OCI-M1 (cell line): ENCODE data around the gene TAGAP.
"Not testable (repeated sequence)": the region's sequence is repeated elsewhere in the genome, so short reads cannot be mapped to it uniquely, and the experiment has no call there.

Experiments
- DNase-seq: peaks from one replicate; lab custom pipeline; 2025; lab: John Stamatoyannopoulos, UW

The TAGAP gene

DNA sequence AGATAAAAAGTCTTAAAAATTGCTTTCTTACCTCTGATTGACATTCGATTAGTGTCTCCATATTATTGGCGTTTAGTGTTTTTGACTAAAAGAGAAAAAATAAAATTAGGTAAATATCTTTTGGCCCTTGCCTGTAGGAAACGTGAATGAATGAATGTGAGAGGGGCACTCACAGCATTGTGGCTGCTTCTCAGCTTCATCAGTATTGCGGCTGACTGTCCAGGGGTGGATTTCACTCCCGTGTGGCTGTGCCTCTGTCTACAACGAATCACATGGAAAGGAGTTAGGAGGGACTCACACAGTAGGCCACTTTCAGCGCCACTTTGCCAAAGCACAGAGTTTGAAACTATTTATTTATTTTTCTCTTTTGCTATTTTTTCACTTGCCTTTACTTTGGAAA is 844 bp downstream of the TAGAP start:
- DNase-seq: peak; percentile 63

DNA sequence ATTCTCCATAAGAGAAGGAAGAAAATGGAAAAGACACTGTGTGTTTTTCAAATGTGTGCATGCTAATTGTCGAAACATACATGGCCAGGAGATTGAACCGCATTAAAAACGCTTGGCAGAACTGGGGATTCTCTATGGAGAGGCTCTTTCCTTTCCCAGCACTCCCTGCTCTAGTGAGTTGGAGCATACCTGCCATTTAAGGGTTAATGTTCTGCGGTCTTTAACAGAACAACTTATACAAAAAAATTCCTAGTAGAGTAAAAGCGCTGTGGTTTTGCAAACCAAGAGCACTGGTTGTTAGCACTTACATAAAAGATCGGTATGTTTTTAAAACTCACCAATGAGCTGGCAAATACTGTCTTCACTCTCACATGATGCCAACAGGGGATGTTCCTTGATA is 1.5 kb downstream of the TAGAP start:
- peak; percentile 83 for DNase-seq

DNA sequence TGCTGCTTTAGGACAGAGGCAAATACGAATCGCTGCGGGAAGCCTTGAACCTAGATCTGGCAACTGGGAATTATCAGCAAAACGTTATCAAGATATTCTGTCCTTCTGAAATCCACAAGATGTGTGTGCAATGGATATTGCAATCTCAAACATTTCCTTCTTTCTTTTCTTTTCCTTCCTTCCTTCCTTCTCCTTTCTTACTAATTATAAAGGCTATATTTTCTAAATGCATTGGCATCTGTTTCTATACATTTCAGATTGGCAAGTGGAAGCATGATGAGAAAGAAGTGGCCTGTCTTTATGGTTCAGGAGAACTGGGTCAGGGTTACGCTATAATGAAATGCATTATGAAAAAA is 2.0 kb downstream of the TAGAP start:
- no peak for DNase-seq

DNA sequence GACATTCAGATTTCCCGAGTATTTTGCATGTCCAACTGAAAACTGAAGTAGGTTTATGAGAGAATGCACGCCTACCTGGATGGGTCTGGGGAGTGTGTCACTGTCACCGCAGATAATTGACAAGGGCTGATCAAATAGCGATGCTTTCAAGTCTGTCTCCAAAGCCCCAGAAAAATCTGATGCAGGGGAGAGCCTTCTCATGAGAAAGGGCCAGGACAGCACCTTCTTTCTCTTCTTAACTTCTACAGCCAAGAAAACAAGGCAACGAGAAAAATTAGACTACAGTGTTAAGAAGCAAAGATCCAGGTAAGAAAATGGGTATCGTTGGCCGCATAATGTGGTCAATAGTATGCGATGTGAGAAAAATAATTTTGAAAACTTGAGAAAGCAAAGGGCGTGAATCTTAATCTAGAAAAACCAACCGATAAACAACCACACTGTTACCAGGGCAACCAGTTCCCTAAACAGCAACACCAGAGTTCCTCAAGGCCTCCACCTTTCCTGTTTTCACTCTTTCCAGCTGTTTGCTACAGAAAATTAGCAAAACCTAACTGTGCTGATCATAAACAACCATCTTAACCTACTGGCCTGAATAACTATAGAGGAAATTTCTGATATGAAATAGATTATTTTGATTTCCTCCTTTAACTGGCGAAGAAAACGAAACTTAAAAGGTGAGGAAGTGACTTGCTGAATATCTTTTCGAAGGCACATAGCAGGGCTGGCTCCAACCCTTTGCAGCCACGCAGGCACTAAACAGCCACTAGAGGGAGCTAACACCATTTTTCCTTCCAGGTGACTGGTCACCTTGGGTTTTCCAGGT is 2.6 kb downstream of the TAGAP start:
- peak; percentile 93 for DNase-seq

DNA sequence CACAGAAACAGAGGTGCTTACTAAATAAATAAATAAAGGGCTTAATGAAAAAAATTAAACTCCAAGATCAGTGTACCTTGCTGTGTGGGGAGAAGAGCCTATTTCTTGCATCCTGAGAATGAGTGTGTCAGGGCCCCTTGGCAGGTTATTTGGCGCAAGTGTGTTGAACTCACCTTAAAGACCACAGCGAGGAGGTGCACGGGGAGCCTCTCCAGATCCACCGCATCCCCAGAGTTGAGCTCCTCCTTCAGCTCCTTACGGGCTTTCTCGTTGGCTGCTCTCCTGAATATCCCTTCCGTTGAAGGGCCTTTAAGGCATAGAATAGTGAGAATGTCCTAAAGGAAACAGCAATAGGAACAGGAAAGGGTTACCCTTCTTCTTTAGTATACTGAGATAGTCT is 3.6 kb downstream of the TAGAP start:
- no peak for DNase-seq

DNA sequence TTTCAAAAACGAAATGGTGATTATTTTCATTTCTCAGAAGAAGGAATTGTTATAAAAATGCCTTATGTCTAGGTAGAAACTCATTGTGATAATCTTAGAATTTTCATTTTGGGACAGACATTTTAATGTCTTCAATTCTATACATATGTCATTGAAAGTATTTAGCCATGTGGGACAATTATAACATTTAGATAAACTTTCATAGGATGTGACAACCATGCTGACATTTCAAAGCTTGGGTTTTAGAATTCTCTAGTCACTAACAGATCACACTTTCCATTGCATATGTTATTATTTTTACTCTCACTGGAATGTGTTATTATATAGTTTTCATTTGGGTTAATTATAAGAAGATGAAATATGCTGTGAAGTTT is 4.9 kb downstream of the TAGAP start:
- DNase-seq: no peak

DNA sequence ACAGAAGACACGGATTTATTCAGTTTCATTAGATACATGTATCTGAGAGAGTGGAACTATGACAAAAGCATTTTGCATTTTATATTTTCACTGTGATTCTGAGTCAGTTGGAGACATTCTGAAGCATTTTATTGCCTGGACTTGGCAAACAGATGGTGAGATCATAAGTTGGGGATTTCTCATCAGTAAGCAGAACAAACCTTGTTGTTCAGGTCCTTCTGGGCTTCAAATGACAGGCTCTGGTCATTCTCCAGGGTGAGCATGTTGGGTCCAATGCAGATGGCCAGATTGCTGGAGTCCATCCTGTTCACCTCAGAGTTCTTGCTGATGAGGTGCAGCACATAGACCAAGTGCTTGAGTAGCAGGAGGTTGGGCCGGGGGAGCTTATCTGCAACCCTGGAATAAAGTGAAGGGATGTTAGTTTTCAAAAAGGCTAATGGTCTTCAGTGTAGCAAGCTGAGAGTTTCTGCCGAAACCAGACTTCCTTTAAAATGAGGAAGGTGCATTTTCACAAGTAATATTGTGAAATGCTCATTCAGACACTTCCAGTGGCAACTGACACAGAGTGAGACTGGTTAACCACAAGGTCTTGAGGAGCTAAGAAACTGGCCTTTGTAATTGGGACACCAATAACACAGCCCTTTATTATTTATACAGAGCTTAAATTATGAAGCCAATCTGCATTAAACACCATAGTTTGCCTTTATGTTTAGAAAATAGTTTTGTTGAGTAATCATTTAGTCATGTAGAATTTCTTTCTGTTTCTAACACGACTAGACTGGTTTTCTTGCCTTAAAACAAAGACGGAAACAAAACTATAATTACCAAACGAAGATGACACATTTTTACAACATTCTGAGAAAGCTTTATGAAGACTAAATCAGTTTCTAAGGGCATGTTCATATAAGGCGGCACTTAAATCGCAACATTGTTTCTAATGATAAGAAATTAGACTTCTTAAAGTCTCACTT is 5.6 kb downstream of the TAGAP start:
- DNase-seq: peak; percentile 90

DNA sequence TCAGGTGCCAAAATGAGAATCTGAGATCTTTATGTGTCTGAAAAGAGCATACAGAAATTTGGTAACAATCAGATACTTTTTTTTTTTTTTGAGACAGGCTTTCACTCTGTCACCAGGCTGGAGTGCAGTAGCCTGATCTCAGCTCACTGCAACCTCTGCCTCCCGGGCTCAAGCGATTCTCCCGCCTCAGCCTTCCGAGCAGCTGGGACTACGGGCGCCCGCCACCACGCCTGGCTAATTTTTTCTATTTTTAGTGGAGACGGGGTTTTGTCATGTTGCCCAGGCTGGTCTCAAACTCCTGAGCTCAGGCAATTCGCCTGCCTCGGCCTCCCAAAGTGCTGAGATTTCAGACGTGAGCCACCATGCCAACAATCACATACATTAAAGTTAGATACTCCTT is 6.5 kb downstream of the TAGAP start:
- DNase-seq: not testable (repeated sequence)

DNA sequence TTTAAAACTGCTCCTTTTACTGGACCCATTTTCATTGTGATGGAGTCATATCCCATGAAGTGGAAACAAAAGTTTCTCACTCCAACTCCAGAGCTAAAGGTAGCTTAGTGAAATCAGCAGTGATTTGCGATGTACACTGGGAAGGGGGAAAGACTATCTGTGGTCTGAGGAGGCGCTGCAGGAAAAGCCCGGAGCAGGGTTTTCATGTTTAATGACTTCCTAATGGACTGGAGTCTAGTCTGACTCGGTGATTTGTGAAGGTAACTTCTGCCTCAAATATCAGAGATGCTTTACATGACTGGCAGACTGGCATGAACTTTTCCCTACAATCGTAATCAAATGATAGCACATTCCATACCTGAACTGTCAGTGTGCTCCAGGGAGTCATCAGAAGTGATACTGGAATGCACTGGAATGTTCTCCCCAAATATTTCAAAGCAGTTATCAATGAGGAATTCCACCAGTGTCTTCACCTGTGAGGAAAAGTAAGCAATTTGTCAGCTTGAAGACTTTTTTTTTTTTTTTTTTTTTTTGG is 7.0 kb downstream of the TAGAP start:
- no peak for DNase-seq

DNA sequence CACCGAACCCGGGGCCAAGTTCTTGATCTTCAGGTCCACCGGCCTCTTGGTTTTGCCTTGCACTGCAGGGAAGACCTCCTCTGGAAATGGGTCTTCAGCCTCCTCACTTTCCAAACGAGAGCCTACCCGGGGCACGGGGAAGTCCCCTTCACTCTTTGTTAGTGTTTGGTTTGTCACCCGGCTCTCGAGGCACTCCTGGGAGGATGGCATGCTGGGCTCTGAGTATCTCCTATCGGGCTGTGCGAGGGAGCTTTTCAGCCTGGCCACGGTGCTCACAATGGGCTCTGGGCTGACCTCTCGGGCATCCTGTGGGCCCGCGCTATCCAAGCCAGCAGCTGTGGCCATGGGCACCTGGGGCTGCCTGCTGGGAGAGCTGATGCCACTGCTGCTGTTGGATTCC is 8.1 kb downstream of the TAGAP start:
- no peak for DNase-seq

DNA sequence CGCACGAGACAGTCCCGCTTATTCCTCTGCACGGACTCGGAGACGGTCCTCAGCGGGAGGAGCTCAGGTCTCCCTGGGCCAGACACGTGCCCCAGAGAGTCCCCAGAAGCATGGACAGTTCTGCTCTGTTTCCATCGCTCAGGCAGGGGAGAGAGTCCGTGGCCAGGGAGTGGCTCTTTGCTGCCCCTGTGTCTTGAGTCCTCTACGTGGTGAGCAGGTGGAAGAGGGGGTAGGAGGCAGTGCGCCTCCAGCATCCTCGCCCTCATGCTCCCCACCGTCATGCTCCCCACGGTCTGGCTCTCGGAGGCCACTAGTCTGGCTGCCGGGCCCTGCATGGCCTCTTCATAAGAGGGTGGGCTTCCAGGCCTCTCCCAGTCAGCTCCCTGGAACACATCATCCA is 8.9 kb downstream of the TAGAP start:
- no peak for DNase-seq

DNA sequence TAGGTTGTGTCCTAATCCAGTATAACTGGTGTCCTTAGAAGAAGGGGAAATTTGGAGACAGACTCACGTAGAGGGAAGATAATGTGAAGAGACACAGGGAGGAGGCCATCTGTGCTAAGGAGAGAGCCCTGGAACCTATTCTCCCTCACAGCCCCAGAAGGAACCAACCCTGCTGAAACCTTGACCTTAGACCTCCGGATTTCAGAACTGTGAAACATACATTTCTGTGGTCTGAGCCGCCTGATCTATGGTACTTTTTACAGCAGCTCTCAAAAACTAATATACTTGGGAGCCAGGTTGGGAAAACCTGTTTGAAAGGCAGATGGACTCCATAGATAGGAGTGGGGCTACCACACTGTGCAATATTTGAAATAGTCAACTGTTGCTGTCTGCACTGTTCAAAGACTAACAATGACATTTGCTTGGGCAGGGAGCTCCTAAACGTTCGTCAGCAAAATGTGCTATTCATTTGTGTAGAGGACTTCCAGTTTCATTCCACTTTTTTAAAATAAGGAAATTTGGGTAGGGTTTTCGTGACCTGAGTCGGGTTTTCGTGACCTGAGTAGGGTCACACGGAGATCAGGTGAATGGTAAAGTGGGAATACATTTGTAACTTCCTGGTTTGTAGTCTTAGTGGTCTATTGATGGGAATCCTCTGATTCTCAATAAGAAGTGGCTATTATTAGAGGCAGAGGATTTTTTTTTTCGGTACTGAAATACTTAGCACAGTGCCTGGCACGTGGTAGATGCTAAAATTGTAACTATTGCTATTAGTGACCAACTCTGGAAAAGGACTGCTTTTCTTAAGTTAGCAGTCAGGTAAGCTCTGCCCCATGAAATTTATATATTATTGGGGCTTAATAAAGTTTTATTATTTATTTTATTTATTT is 11.4 kb downstream of the TAGAP start:
- DNase-seq: no peak

DNA sequence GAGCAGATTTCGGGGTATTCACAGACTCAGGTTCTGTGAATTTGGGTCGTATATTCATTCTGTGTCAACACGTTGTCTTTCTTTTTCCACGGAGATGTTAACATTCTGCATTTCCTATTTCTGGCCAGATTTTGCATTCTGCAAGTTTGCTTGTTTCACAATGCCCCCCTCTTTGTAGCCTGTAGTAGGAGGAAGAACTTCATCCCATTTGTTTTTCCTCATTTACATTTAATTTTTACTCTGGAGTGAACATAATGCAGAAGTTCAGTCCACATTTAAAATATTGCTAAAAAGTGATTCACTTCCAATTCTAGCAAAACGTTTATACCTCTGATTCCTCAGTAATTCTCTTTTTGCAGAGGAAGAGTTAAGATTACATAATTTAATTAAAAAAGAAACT is 12.9 kb downstream of the TAGAP start:
- DNase-seq: no peak

DNA sequence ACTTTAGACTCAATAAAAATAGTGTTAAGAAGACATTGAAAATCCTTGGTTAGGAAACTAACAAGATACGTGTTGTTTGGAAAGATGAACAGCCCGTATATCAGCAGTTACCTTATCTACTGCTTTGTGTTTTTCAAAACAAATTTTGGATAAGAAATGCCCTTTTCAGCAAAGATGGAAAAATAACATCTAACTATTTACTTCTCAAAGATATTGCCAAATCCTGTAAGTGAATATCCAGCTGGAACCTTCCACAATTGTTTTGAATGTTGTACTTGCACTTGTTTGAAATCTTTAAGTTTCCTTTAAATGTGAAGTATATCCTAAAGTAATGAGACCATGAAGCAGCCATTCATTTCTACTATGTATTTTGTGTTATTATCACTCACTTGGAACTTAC is 14.6 kb downstream of the TAGAP start:
- DNase-seq: no peak

DNA sequence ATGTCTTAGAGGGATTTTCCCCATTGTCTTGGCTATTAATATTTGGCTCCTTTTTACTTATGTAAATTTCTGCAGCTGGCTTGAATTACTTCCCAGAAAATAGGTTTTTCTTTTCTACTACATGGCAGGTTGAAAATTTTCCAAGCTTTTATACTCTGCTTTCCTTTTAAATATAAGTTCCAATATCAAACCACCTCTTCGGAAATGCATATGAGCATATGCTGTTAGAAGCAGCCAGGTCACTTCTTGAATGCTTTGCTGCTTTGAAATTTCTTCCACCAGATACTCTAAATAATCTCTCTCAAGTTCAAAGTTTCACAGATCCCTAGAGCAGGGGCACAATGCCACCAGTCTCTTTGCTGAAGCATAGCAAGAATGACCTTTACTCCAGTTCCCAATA is 19.6 kb downstream of the TAGAP start:
- not testable (repeated sequence) for DNase-seq

DNA sequence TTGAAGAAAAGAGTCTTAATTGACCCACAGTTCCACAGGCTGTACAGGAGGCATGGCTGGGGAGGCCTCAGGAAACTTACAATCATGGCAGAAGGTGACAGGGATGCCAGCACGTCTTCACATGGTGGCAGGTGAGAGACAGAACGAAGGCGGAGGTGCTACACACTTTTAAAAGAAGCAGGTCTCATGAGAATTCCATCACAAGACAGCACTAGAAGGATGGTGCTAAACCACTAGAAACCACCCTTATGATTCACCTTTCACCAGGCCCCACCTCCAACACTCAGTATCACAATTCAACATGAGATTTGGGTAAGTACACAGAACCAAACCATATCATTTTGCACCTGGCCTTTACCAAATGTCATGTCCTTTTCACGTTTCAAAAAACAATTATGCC is 20.9 kb downstream of the TAGAP start:
- no peak for DNase-seq

DNA sequence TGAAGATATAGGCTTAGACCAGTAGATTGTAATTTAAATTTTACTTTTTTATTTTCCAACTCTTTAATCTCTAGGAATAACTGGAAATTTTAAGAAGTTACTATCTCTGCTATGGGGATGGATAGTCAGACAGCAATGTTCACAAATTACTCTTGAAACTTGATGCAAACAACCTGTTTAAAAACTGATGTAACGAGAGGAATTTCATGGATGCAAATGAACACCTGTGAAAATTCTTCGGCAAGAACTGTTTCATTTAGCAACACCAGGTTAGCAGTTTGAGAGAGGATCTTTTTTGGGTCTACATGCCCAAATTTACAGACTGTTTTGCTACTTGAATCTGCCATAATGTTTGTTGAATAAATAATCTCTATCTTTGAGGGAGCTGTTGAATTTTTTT is 24.8 kb downstream of the TAGAP start:
- no peak for DNase-seq

DNA sequence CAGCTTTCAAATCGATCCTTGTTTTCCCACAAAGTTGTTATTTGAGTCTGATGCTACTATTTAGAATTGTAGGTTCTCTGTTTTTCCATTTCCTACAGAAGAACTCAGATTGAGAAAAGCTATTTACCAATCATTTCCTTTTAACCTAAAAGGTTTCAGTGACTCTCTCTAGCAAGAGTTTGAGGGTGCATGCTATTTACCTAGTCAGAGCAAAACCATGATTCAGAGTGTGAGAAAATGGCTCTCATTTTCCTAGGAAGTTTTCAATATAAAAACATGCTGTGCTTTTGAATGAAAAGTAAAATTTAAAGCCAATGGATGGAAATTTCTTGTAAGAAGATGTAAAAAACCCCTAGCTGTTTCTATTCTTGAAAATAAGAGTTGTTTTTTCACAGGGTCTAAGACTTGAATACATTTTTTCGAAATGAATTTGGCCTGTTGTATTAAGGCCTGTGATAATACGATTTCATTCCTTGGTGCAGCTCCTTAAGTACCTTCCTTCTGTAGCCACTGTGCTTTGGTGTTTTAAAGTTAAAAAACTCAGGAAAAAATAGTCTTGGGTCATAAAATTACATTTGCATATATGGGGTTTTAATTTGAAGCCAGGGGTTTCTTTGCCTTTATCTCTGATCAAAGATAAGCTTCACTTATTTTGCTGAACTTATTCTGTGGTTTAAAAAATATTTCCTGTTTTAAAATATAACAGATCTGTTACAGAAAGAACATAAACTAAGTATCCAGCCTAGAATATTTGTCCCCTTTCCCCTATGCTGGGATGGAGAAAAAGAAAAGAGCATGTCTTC is 26.8 kb downstream of the TAGAP start:
- no peak for DNase-seq

DNA sequence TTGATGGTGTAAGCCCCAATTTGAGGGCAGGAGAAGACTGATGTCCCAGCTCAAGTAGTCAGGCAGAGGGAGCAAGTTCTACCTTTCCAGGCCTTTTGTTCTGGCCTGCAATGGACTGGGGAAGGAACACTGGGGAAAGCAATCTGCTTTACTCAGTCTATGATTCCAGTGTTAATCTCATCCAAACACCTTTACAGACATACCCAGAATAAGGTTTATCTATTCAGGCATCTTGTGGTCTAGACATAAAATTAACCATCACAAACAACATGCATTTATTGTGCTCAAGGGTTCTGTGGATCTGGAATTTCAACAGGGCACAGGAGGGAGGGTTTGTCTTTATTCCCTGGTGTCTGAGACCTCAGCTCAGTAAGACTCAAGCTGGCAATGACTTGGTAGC is 30.4 kb downstream of the TAGAP start:
- DNase-seq: peak; percentile 30

DNA sequence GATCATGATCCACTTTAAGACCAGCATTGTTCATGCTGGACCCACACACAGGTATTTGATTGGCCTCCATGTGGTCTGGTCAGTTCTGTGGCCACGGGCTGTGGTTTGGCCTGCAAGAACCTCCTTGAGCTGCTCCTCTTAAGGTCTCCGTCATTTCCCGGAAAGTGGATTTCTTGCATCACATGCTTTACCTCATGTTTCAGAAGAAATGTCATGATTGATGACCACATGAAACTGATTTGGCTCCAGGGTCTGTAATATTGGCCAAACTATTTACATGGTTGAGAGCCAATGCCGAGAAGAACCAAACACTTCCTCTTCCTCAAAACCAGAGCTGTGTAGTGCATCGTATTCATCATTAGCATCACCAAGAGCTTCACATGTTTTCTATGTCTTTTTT is 31.6 kb downstream of the TAGAP start:
- peak; percentile 77 for DNase-seq

DNA sequence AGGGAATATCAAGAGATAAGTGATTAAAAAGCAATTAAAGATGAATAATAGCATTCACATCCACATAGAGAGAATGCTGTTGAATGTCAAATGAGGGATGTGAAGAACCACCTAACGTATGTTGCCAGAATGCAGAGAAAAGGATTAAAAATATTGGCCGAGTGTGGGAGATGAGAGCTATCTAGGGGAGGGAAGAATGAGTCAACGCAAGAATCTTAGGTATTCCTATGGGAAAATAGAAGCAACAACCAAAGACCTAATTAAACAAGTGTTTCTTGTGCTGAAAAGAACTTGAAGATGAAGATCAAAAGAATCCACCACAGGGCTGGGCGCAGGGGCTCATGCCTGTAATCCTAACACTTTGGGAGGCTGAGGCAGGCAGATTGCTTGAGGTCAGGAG is 32.6 kb downstream of the TAGAP start:
- no peak for DNase-seq
